SU-DHL-6 (cell line): ENCODE data around the gene RGS6.

Source experiments
- EZH2phosphoT487 ChIP-seq: fragments of 200-600 bp; sonication (generic), shearing (Covaris generic); conservative IDR thresholded peaks from 2 replicates; pipeline ENCODE4 v1.6.1; 2018; ENCODE audit warnings: mild to moderate bottlenecking, antibody characterized with exemption, low read length, moderate library complexity, mixed read lengths
- TF ChIP-seq, protein P1 (sequence below): fragments of 200-600 bp; sonication (generic); IDR thresholded peaks from one replicate; pipeline ENCODE4 v1.5.1; 2017; ENCODE audit warnings: antibody characterized with exemption, mild to moderate bottlenecking, low read length, moderate library complexity; ENCODE audit not compliant: insufficient read depth, poor library complexity, severe bottlenecking

DNA sequence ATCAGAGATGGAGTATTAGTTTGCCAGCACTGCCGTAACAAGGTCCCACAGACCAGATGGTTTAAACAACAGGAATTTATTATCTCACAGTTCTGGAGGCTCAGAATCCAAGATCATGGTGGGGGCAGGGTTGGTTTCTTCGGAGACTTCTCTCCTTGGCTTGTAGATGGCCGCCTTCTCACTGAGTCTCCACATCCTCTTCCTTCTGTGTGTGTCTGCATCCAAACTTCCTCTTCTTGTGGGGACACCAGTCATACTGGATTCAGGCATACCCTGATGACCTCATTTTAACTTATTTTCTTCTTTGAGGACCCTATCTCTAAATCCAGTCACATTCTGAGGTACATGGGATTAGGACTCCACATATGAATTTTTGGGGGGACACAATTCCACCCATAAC is 455.5 kb downstream of the RGS6 start:
- TF ChIP-seq, protein P1, sequence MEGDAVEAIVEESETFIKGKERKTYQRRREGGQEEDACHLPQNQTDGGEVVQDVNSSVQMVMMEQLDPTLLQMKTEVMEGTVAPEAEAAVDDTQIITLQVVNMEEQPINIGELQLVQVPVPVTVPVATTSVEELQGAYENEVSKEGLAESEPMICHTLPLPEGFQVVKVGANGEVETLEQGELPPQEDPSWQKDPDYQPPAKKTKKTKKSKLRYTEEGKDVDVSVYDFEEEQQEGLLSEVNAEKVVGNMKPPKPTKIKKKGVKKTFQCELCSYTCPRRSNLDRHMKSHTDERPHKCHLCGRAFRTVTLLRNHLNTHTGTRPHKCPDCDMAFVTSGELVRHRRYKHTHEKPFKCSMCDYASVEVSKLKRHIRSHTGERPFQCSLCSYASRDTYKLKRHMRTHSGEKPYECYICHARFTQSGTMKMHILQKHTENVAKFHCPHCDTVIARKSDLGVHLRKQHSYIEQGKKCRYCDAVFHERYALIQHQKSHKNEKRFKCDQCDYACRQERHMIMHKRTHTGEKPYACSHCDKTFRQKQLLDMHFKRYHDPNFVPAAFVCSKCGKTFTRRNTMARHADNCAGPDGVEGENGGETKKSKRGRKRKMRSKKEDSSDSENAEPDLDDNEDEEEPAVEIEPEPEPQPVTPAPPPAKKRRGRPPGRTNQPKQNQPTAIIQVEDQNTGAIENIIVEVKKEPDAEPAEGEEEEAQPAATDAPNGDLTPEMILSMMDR: no peak
- TF ChIP-seq EZH2phosphoT487: no peak
